ENCODE measurements around the gene DNAH14. TPM values are rescaled to one million over a fixed set of nuclear protein-coding genes. Genes with fewer than 3 reads are reported as not detected.

Gene DNAH14
- total and polyA plus RNA-seq, 2 of the 13 experiments (the other 11 are each of a cell fraction or from before 2014, with no cell fraction given): 4.5 to 27.5 TPM

DNA sequence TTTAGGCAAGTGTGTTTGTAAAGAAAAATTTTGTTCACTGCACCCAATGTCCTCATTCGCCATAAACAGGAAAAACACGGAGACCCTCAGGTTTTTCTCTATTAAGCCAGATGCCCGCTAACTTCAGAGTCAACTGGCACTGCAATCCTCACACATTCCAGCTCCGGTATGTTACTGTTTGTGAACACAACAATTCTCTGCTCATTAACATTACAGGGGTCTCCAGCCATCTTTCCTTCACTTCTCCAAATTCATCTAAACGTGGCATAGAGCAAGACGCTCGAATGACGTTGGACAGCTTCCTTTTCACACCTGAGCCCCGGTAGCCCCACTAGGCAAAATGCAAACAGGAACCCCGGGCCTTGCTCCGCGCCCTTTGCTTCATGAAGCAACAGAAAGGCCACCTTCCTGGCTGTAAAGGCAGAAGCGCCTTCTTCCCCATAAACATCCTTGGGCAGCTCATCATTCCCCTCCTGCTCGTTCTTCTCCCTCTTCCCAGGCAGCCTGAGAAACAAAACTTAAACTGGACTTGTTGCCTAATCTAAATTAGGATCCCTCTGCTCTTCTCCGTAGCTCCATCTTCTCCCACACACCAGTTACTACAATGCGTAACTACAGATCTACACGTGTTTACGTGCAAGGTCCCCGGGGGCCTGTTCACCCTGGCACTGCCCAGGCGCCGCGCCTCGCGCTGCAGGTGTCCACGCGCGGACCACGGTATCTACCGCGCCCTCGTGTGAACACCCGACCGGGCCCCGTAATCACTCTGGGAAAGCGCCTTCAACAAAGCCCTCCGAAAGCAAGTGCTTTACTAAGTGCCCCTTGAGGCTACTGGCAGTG, 497.1 kb downstream of the DNAH14 start (continued):
- 0 out of 2 replicates have a peak, but pooled peaks have one; percentile 33 for TF ChIP-seq ATF6 (CRISPR knock-in tag; conservative IDR thresholded peaks at IDR 0.05)
- TF ChIP-seq, protein P1, sequence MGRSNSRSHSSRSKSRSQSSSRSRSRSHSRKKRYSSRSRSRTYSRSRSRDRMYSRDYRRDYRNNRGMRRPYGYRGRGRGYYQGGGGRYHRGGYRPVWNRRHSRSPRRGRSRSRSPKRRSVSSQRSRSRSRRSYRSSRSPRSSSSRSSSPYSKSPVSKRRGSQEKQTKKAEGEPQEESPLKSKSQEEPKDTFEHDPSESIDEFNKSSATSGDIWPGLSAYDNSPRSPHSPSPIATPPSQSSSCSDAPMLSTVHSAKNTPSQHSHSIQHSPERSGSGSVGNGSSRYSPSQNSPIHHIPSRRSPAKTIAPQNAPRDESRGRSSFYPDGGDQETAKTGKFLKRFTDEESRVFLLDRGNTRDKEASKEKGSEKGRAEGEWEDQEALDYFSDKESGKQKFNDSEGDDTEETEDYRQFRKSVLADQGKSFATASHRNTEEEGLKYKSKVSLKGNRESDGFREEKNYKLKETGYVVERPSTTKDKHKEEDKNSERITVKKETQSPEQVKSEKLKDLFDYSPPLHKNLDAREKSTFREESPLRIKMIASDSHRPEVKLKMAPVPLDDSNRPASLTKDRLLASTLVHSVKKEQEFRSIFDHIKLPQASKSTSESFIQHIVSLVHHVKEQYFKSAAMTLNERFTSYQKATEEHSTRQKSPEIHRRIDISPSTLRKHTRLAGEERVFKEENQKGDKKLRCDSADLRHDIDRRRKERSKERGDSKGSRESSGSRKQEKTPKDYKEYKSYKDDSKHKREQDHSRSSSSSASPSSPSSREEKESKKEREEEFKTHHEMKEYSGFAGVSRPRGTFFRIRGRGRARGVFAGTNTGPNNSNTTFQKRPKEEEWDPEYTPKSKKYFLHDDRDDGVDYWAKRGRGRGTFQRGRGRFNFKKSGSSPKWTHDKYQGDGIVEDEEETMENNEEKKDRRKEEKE (IDR thresholded peaks at IDR 0.05): no peak
- TF ChIP-seq ZNF572 (CRISPR knock-in tag; IDR thresholded peaks at IDR 0.05): peak; percentile 67; the same call in 1 of the 2 replicates
- TF ChIP-seq PRMT3 (CRISPR knock-in tag; IDR thresholded peaks at IDR 0.05; ENCODE audit: borderline replicate concordance, low read depth): no peak
- TF ChIP-seq NR2F1 (CRISPR knock-in tag; IDR thresholded peaks at IDR 0.05): no peak
